HCT116 (cell line): ENCODE data around the gene CCDC146. TPM values are rescaled to one million over a fixed set of nuclear protein-coding genes. Genes with fewer than 3 reads are reported as not detected.

Experiments
- ATAC-seq: fragments of 200-7000 bp; cut with Tn5 transposase; 2 replicates; pipeline ENCODE4 v1.9.1; 2020; ENCODE audit warnings: mild to moderate bottlenecking, moderate library complexity
- BruUV-seq: library from RNA; stranded (reverse); fragments of 400-500 nt; replicated peaks from 2 replicates; lab custom pipeline; 2021; lab: Mats Ljungman, UMichigan
- CTCF ChIA-PET: fragments of 300-600 bp; sonication (Branson Sonifier 250); formaldehyde crosslinking; loops from one replicate; lab custom pipeline; 2021; ENCODE audit warnings: antibody characterized with exemption; lab: Charles Lee
- POLR2A ChIA-PET: fragments of 300-600, 350-600 bp; sonication (Branson Sonifier 250); formaldehyde crosslinking; loops from one replicate; lab custom pipeline; 2021; ENCODE audit warnings: antibody characterized with exemption; lab: Charles Lee
- RAD21 ChIA-PET, 2 experiments: fragments of 300-600 bp; sonication (Branson Sonifier 250); formaldehyde crosslinking; loops; one replicate each; lab custom pipeline; 2023; ENCODE audit warnings: low total read pairs in 2 of 2; ENCODE audit not compliant: uncharacterized antibody in 2 of 2, unreplicated experiment in 2 of 2, low non-redundant PET in 1 of 2; lab: Charles Lee
- DNase-seq: peaks from one replicate; pipeline ENCODE4 v3.0.0-alpha.2; 2010; ENCODE audit warnings: low read depth, low spot score
- H2AFZ ChIP-seq: fragments of 200-600 bp; shearing (Covaris generic), sonication (generic); 2 replicates; pipeline ENCODE4 v1.6.1; 2017; ENCODE audit warnings: low read depth, mixed run types, mixed read lengths, antibody characterized with exemption, low read length; ENCODE audit not compliant: poor library complexity, severe bottlenecking
- H3K27ac ChIP-seq: 2 replicates; pipeline ENCODE4 v1.5.1; 2012; ENCODE audit warnings: low read depth, low read length
- H3K27me3 ChIP-seq: fragments of 200-600 bp; sonication (generic); 2 replicates; pipeline ENCODE4 v1.6.1; 2016; ENCODE audit warnings: mixed run types, low read length, mixed read lengths; ENCODE audit not compliant: insufficient read depth
- H3K36me3 ChIP-seq, 2 experiments: fragments of 200-500 bp in 1 of 2; fragments of 200-600 bp in 1 of 2; sonication (Bioruptor generic) in 1 of 2; sonication (generic) in 1 of 2; 2 replicates each; pipeline versions ENCODE4 v1.5.1 to v1.6.1; 2014 to 2016; ENCODE audit warnings: low read length in 2 of 2, inconsistent platforms in 1 of 2, mixed read lengths in 1 of 2, mixed run types in 1 of 2; ENCODE audit not compliant: insufficient read depth in 2 of 2, control insufficient read depth in 1 of 2
- H3K4me1 ChIP-seq, 2 experiments: fragments of 200-600 bp in 1 of 2; sonication (generic) in 1 of 2; 2 replicates each; pipeline versions ENCODE4 v1.5.1 to v1.6.1; 2012 to 2017; ENCODE audit warnings: low read length in 2 of 2, inconsistent platforms in 1 of 2, mild to moderate bottlenecking in 1 of 2, mixed read lengths in 1 of 2, mixed run types in 1 of 2, moderate library complexity in 1 of 2; ENCODE audit not compliant: insufficient read depth in 2 of 2, control insufficient read depth in 1 of 2
- H3K4me2 ChIP-seq: fragments of 200-600 bp; sonication (generic); 2 replicates; pipeline ENCODE4 v1.6.1; 2017; ENCODE audit warnings: mixed run types, low read length, mixed read lengths
- H3K4me3 ChIP-seq, 2 experiments: fragments of 200-600 bp in 1 of 2; sonication (generic) in 1 of 2; replicated peaks in 1 of 2; 2 replicates each; pipeline ENCODE4 v1.5.1; 2011 to 2016; ENCODE audit warnings: low read length in 2 of 2, control low read depth in 1 of 2, low read depth in 1 of 2, mild to moderate bottlenecking in 1 of 2, mixed read lengths in 1 of 2, mixed run types in 1 of 2
- H3K79me2 ChIP-seq: fragments of 200-600 bp; sonication (generic); 2 replicates; pipeline ENCODE4 v1.6.1; 2017; ENCODE audit warnings: mild to moderate bottlenecking, mixed run types, low read length, moderate library complexity, mixed read lengths; ENCODE audit not compliant: insufficient read depth
- H3K9ac ChIP-seq: fragments of 200-600 bp; sonication (generic); 2 replicates; pipeline ENCODE4 v1.6.1; 2016; ENCODE audit warnings: low read length, mixed read lengths
- H3K9me2 ChIP-seq: fragments of 200-600 bp; sonication (generic), shearing (Covaris generic); 2 replicates; pipeline ENCODE4 v1.6.1; 2017; ENCODE audit warnings: mixed run types, mild to moderate bottlenecking, moderate library complexity; ENCODE audit not compliant: insufficient read depth
- H3K9me3 ChIP-seq, 2 experiments: fragments of 200-500 bp in 1 of 2; fragments of 200-600 bp in 1 of 2; sonication (Bioruptor generic) in 1 of 2; sonication (generic) in 1 of 2; 2 replicates each; pipeline ENCODE4 v1.6.1; 2014 to 2017; ENCODE audit warnings: low read length in 2 of 2, mixed read lengths in 2 of 2, inconsistent platforms in 1 of 2, low read depth in 1 of 2, mild to moderate bottlenecking in 1 of 2, mixed run types in 1 of 2, moderate library complexity in 1 of 2; ENCODE audit not compliant: control insufficient read depth in 1 of 2, insufficient read depth in 1 of 2
- H4K20me1 ChIP-seq: fragments of 200-600 bp; sonication (generic), shearing (Covaris generic); 2 replicates; pipeline ENCODE4 v1.6.1; 2017; ENCODE audit warnings: mixed run types, mild to moderate bottlenecking, moderate library complexity; ENCODE audit not compliant: insufficient read depth
- CBX3 ChIP-seq: IDR thresholded peaks from 2 replicates; pipeline ENCODE4 v1.6.1; 2012; ENCODE audit warnings: low read depth
- CEBPB ChIP-seq: IDR thresholded peaks from 2 replicates; pipeline ENCODE4 v1.6.1; 2012; ENCODE audit warnings: low read depth
- EGR1 ChIP-seq: IDR thresholded peaks from 2 replicates; pipeline ENCODE4 v1.6.1; 2012; ENCODE audit warnings: low read depth
- EZH2 ChIP-seq: fragments of 200-600 bp; sonication (generic); IDR thresholded peaks from 2 replicates; pipeline ENCODE4 v1.6.1; 2017; ENCODE audit warnings: antibody characterized with exemption, mixed run types
- JUND ChIP-seq: IDR thresholded peaks from 2 replicates; pipeline ENCODE4 v1.6.1; 2012
- RAD21 ChIP-seq: IDR thresholded peaks from 2 replicates; pipeline ENCODE4 v1.6.1; 2012; ENCODE audit warnings: low read depth, mild to moderate bottlenecking
- SIN3A ChIP-seq: IDR thresholded peaks from 2 replicates; pipeline ENCODE4 v1.6.1; 2012; ENCODE audit warnings: low read depth
- SP1 ChIP-seq: IDR thresholded peaks from 2 replicates; pipeline ENCODE4 v1.6.1; 2012; ENCODE audit warnings: low read depth
- SRF ChIP-seq: IDR thresholded peaks from 2 replicates; pipeline ENCODE4 v1.6.1; 2012; ENCODE audit warnings: low read depth
- TCF7L2 ChIP-seq: IDR thresholded peaks from 2 replicates; pipeline ENCODE4 v1.7.0; 2011; ENCODE audit warnings: borderline replicate concordance, inconsistent platforms; ENCODE audit not compliant: insufficient read depth, insufficient read length; ENCODE audit errors: extremely low read depth
- ZNF274 ChIP-seq: fragments of 200-500 bp; sonication (Bioruptor generic); IDR thresholded peaks from 2 replicates; pipeline ENCODE4 v1.6.1; 2014; ENCODE audit warnings: mild to moderate bottlenecking, low read depth, low read length, inconsistent platforms
- intact Hi-C: fragments of 100-400 bp; cut with micrococcal nuclease; formaldehyde crosslinking; loops from 2 replicates; pipeline ENCODE4 v1.10.0; 2022
- total RNA-seq: library from RNA; stranded (reverse); gene quantifications from one replicate; pipeline ENCODE4 v1.2.1, GENCODE V29; 2021; ENCODE audit not compliant: unreplicated experiment

Gene CCDC146
- total RNA-seq, 1 experiment from 2014 or later = 6.3 TPM

DNA sequence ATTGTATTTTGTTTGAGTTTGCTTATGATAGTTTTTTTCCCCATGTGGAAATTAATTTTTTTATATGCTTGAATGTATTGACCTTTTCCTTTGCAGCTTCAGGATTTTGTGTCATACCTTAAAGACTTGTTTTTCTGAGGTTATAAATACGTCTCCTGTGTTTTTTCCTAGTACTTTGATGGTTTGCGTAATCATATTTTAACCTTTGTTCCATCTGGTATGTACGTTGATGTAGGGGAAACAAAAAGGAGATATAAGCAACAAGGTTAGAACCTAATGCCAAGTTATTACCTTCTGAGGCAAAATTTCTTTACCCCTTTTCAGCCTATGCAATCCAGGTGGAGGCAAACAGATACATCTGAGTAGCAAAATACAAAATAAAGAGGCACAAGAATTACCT lies 59.3 kb downstream of the CCDC146 start:
- H4K20me1 ChIP-seq = no peaks in the 10 kb centered on the region
- no peak overlapping the region for H3K4me2 ChIP-seq
- no peaks in the 10 kb centered on the region for H3K9me3 ChIP-seq
- POLR2A ChIA-PET = no interaction called here
- no peaks in the 10 kb centered on the region for H3K79me2 ChIP-seq
- H3K27ac ChIP-seq = no peak overlapping the region
- H3K27me3 ChIP-seq = no peaks in the 10 kb centered on the region
- H2AFZ ChIP-seq = no peak overlapping the region
- DNase-seq (no peak), ATAC-seq (no peak)
- RAD21 ChIA-PET = no interaction called here
- H3K9me2 ChIP-seq = no peaks in the 10 kb centered on the region
- H3K36me3 ChIP-seq = no peaks in the 10 kb centered on the region
- H3K4me3 ChIP-seq = no peak overlapping the region
- peaks cover 0 to 4% of the 10 kb centered on the region in 2 experiments; a peak in 1 of 4 replicates for H3K4me1 ChIP-seq
- no TSS peak for BruUV-seq
- intact Hi-C loops = no loop called here
- CTCF ChIA-PET = no interaction called here
- no peak overlapping the region for H3K9ac ChIP-seq
- TF ChIP-seq EZH2 (no peak), JUND (no peak)
- TF ChIP-seq, all 23 proteins: peak for 0

DNA sequence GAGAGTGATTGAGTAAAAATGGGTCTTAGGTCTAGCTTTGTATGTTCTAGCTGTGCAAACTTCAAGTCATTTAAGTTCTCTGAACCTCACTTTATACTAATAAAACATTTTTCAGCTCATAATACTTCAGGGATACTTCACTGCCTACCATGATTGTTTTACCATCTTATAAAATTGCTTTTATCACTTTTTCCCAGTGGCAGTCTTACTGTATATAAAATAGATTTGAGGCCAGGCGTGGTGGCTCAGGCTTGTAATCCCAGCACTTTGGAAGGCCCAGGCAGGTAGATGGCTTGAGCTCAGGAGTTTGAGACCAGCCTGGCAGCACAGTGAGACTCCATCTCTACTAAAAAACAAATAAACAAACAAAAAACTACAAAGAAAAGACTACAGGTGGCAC lies 59.8 kb downstream of the CCDC146 start:
- no peak overlapping the region for H3K9ac ChIP-seq
- H3K4me1 ChIP-seq = peaks cover 0 to 4% of the 10 kb centered on the region in 2 experiments; a peak in 1 of 4 replicates
- no peak overlapping the region for H3K27ac ChIP-seq
- no TSS peak for BruUV-seq
- no peak for TF ChIP-seq JUND
- TF ChIP-seq ZNF274 = no peak
- no peak for TF ChIP-seq EZH2
- TF ChIP-seq RAD21 = no peak
- no peak for TF ChIP-seq TCF7L2
- TF ChIP-seq EGR1 = no peak
- TF ChIP-seq CEBPB = no peak
- TF ChIP-seq CBX3 = no peak
- no peak for TF ChIP-seq SIN3A
- TF ChIP-seq SRF = no peak
- TF ChIP-seq SP1 = no peak
- CTCF ChIA-PET = no interaction called here
- no peak overlapping the region for H3K4me2 ChIP-seq
- no peaks in the 10 kb centered on the region for H3K9me2 ChIP-seq
- H3K27me3 ChIP-seq = no peaks in the 10 kb centered on the region
- H3K9me3 ChIP-seq = no peaks in the 10 kb centered on the region
- DNase-seq (no peak), ATAC-seq (no peak)
- H2AFZ ChIP-seq = no peak overlapping the region
- intact Hi-C loops = no loop called here
- no peak overlapping the region for H3K4me3 ChIP-seq
- H3K36me3 ChIP-seq = no peaks in the 10 kb centered on the region
- no peaks in the 10 kb centered on the region for H4K20me1 ChIP-seq
- RAD21 ChIA-PET = no interaction called here
- POLR2A ChIA-PET = no interaction called here
- no peaks in the 10 kb centered on the region for H3K79me2 ChIP-seq
